GM18909 (cell line): ENCODE data around the gene MYLIP.

Experiments used
- ATAC-seq: cut with Tn5 transposase; IDR thresholded peaks from one replicate; pipeline ENCODE4 v1.9.1; 2021; ENCODE audit warnings: mild to moderate bottlenecking; ENCODE audit not compliant: unreplicated experiment, poor library complexity

MYLIP gene

GRCh38 chr6:16136621-16137450, 8.0 kb downstream of the MYLIP start:
- no peak for ATAC-seq

GRCh38 chr6:16137451-16137801, 8.5 kb downstream of the MYLIP start:
- no peak for ATAC-seq

GRCh38 chr6:16139556-16139955, 10.7 kb downstream of the MYLIP start:
- no peak for ATAC-seq

GRCh38 chr6:16140607-16141006, 11.7 kb downstream of the MYLIP start:
- ATAC-seq = no peak

GRCh38 chr6:16141514-16141913, 12.6 kb downstream of the MYLIP start:
- no peak for ATAC-seq

GRCh38 chr6:16145038-16145437, 16.2 kb downstream of the MYLIP start:
- ATAC-seq = no peak

- ATAC-seq = no peak
Observed at GRCh38 chr6:16146028-16146427, 17.1 kb downstream of the MYLIP start.

- no peak for ATAC-seq
Observed at GRCh38 chr6:16146527-16146955, 17.7 kb downstream of the MYLIP start.

- ATAC-seq = no peak
Observed at GRCh38 chr6:16148498-16148897, 19.6 kb downstream of the MYLIP start.

GRCh38 chr6:16149305-16149704, 20.4 kb downstream of the MYLIP start:
- no peak for ATAC-seq

- ATAC-seq = no peak
Observed at GRCh38 chr6:16150098-16150497, 21.2 kb downstream of the MYLIP start.

GRCh38 chr6:16153211-16153820, 24.4 kb downstream of the MYLIP start:
- no peak for ATAC-seq

- no peak for ATAC-seq
Observed at GRCh38 chr6:16154904-16155303, 26.0 kb downstream of the MYLIP start.

- ATAC-seq = no peak
Observed at GRCh38 chr6:16157492-16157891, 28.6 kb downstream of the MYLIP start.

- ATAC-seq = no peak
Observed at GRCh38 chr6:16157909-16158308, 29.0 kb downstream of the MYLIP start.

GRCh38 chr6:16158943-16159557, 30.2 kb downstream of the MYLIP start:
- no peak for ATAC-seq

GRCh38 chr6:16160794-16161193, 31.9 kb downstream of the MYLIP start:
- ATAC-seq = no peak

- ATAC-seq = no peak
Observed at GRCh38 chr6:16162003-16162402, 33.1 kb downstream of the MYLIP start.

GRCh38 chr6:16163066-16163465, 34.2 kb downstream of the MYLIP start:
- no peak for ATAC-seq

- no peak for ATAC-seq
Observed at GRCh38 chr6:16163535-16164300, 34.8 kb downstream of the MYLIP start.

GRCh38 chr6:16165641-16166040, 36.8 kb downstream of the MYLIP start:
- no peak for ATAC-seq
